EL (cell line): Measurements from ENCODE around the gene SULT6B1.
"Not testable (repeated sequence)": the region's sequence is repeated elsewhere in the genome, so short reads cannot be mapped to it uniquely, and the experiment has no call there.

Experiments used
- DNase-seq: peaks from one replicate; pipeline ENCODE4 v3.0.0-alpha.2; 2016

The SULT6B1 gene

GRCh38 chr2:37195862-37196319 lies 7.4 kb upstream of the SULT6B1 start:
- not testable (repeated sequence) for DNase-seq

DNA sequence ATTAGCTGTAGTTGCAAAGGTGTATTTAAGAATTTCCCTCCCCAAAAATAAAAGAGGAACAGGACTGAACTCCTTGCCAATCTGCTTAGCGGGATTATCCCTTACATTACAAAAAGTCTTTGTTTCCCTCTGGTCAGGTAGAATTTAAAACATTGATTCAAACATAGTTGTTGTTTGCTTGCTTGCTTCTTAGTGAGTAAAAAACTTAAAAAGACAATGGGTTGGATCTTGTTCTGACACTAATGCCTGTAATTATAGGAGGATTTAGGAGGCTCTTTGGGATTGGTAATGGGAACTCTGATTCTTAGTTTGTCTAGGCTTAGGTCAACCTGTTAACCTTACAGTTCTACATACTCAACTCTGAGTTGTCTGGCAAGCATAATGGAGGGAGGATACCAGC lies 4.1 kb upstream of the SULT6B1 start:
- DNase-seq, result no peak

GRCh38 chr2:37191747-37192146 lies 3.3 kb upstream of the SULT6B1 start:
- no peak for DNase-seq

GRCh38 chr2:37191253-37191652 lies 2.8 kb upstream of the SULT6B1 start:
- no peak for DNase-seq

DNA sequence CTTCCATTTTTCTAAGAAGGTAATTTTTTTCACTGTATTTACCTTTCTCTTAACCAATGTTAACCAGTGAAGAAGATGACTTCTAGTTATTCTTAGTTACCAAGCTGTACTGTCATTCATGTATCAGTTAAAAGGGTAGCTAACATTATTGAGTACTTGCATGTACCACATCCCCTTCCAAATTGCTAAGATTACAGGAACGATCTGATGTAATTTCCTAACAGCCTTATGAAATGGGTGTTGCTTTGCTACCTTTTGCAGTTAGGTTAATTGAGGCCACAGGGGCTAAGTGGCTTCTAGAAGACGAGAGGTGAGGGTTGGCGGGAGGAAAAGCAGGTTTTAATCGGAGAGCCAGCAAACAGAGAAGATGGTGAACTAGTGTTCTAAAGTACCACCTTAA lies 1.8 kb upstream of the SULT6B1 start:
- DNase-seq, result no peak

GRCh38 chr2:37189452-37190153 lies 1.1 kb upstream of the SULT6B1 start:
- DNase-seq, result peak; percentile 86

DNA sequence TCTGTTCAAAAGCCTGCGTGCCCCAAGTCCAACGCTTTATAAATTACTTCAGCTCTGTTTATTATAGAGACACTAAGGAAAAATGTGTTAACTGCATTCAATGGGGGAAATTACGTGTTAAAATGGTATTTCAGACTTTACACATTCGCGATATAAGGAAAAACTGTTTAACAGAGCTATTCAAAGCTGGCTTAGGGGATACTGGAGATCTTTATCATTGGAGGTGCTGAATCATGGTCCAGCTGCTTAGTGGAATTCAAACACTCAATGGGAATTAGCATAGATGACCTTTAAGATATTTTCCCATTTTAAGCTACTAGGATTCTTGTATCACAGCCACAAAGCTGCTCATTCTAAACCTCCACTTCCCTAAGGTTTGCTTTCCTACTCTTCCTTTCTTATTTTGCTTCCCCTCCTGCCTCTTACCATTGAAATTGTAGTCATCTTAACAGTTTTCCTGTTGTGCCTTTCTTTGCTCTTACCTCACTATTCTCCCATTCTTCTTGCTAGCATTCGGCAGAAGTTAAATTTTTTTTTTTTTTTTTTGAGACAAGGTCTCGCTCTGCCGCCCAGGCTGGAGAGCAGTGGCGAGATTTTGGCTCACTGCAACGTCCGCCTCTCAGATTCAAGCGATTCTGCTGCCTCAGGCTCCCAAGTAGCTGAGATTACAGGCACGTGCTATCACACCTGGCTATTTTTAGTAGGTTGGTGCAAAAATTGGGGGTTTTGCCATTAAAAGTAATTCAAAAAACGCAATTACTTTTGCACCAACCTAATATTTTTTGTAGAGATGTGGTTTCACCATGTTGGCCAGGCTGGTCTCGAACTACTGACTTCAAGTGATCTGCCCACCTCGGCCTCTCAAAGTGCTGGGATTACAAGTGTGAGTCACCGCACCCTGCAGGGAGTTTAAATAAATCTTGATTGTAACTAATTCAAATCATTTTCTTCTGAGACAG lies 6.5 kb downstream of the SULT6B1 start:
- DNase-seq, result peak; percentile 73

DNA sequence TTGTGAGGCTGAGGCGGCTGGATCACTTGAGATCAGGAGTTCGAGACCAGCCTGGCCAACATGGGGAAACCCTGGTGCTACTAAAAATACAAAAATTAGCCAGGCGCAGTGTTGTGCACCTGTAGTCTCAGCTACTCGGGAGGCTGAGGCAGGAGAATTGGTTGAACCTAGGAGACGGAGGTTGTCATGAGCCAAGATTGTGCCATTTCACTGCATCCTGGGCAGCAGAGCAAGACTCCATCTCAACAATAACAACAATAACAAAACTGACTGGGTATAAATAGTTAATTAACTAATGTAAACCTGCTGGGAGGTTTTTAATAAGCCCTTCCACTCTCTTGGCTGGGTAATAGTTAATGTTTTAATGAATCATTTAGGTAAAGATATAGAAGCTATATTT lies 7.8 kb downstream of the SULT6B1 start:
- no peak for DNase-seq

DNA sequence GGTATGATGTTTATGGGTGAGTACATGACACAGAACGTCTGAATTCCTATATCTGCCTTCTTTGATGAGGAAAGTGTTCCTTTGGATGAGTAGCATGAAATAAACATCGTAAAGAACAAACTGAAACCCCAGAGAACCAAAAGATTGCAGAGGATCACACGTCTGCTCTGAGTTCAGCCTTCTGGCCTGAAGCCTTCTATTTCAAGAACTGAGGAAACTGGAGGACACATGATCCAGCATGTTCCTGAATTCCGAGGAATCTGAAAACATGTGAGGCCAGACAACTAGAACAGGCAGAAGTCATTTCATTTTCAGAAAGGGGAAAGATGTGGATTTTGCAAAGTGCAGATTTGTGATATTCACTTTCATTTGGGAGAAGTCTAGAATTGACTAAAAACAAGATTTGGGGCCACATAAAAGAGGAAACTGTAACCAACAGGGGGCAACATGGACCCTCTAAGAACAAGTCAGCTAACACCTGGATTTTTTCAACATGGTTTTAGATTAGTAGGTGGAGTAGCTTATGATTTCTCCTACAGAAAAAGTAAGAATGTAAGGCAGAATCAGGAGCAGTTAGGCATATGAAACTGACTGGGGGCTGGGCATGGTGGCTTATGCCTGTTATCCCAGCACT lies 8.3 kb downstream of the SULT6B1 start:
- DNase-seq, result no peak

DNA sequence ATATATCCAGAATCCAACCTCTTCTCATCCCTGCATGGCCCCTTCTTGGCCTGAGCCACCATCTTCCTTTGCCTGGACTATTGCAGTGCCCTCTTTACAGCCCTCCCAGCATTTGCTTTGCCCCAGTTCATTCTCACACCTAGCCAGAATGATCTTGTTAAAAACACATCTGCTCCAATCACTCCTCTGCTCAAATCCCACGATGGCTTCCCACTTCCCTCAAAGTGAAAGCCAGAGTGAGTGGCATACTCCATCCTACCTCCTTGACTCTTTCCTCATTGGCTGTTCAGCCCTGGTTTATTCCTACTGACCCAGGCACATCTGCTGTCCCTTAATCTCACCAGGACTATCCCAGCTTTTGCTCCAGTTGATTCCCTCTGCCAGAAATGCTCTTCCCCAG lies 14.7 kb downstream of the SULT6B1 start:
- DNase-seq, result no peak

DNA sequence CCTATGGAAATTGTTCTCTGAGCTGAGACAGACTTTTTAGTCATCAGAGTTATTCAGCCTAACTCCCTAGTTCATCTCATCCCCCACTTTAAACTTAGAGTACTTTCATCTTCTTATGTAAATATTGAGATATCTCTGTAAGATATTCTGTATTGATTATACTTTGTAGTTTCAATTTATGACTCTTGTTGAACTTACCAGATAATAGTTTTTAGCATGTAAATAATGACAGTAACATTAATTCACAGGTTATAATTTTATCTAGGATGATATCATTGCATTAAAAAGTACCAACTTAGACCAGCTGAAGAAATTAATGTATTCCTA lies 16.9 kb downstream of the SULT6B1 start:
- no peak for DNase-seq

DNA sequence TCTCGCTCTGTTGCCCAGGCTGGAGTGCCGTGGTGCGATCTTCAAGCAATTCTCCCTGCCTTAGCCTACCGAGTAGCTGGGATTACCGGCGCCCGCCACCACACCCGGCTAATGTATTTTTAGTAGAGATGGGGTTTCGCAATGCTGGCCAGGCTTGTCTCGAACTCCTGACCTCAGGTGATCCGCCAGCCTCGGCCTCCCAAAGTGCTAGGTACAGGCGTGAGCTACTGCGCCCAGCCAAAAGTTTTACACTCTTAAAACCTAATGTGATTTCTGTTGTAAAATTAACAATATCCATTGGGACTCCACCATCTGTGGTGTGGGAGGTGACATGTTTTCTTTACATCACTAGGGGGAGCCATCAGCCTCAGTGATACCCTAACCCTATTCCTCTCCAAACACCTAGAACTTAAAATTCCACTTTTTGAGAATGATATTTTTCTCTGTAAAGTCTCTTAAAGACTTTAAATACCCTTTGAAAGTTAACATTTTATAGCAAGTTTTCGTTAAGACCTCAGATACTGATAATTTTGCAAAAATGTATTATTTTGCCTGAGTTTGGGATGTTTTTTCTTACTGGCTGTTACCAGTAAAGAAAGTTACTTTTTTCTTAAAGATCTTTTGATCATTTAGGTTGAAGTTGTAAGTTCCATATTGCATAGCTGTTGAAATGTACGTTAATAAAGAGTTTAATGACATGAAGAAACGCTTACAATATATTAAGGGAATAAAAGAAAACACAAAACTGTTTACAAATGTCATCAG lies 20.1 kb downstream of the SULT6B1 start:
- DNase-seq, result peak; percentile 50

DNA sequence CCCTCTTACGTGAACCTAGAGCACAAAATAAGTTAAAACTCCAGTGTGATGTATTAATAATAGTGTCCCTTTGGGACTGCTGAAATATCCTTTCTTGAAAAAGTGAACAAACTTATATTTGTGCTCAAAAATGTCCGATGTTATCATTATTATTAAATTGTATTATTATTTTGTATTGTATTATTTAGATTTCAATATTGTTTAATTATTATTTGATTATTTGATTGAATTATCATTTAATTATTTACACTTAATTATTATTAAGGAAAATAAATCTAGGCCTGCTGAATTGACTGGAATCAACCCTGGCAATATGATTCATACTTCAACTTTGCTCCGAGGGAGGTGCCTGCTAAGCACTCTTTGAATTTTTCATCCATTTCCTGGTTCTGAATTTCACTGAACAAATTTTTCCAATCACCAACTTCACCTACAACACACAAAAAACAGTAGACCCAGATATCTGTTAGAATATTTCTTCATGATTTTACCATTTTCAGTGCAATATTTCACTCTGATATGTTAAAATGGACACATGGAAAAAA lies 20.8 kb downstream of the SULT6B1 start:
- DNase-seq, result no peak

- DNase-seq, result no peak
These were observed 23.7 kb downstream of the SULT6B1 start for GRCh38 chr2:37164757-37165156.

DNA sequence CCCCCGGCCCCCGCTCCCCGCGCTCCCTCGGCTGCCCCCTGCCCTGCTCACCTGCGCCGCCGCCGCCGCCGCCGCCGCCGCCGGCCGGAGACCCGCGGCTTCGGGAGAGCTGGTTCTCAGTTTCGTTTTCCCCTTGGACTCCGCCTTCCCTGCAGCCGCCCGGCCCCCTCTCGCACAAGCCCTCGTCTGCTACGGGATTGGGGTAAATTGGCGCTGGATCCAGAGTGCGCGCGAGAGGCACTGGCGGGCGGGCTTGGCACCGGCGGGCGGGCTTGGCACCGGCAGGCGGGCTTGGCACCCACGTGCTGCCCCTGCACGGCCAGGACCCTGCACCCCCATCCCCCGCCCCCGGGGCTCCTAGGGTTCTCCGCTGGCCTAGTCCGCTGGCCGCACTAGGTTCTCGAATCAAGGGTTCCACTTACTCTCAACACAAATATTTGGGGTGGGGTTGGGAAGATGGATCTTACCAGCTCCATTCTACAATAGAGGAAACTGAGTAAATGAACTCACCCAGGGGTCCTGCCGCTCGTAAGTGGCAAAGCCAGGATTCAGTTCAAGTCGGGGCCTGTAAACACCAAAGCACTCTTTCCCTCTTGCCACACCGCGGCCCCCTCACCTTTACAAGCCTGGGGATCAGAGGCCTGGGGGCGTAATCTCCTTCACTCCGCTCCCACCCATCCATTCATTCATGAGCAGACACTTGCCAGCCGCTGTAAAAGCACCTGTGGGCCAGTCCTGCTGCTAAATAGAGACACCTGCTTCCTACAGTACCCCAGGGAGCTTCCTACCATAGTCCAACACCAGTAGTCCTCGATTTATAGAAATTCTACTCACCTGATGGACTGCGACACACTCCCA lies 31.4 kb downstream of the SULT6B1 start, which contains the start of gene EIF2AK2:
EIF2AK2 (minus strand) TSS at position 124 of the 858 bp plus-strand sequence. CDS start 9,174 bp downstream, outside the sequence.
- peak; percentile 92 for DNase-seq

GRCh38 chr2:37156071-37156856 lies 32.2 kb downstream of the SULT6B1 start:
- peak; percentile 62 for DNase-seq

GRCh38 chr2:37154785-37155184 lies 33.7 kb downstream of the SULT6B1 start:
- DNase-seq, result no peak

- no peak for DNase-seq
These were observed 35.2 kb downstream of the SULT6B1 start for GRCh38 chr2:37153224-37153623.

- DNase-seq, result no peak
These were observed 38.7 kb downstream of the SULT6B1 start for GRCh38 chr2:37149626-37150322.

DNA sequence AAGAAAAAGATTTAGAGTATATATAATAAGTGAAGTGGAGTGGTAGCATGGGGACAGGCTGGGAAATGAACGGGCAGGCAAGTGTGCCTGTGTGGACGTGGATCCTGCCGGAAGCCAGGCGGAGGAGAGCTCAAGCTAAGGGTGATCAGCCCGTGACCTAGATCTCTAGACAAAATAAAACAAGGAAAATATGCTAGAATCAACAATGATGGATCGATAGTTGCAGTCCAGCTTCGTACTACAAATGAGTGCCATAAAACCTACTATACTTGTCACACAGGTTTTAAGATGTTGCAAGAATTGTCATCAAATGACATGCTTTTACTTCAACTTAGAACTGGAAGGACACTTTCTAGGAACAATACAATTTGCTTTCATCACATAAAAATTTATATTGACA lies 40.1 kb downstream of the SULT6B1 start:
- no peak for DNase-seq
